Immature natural killer cell (primary cell): Measurements from ENCODE around the gene EHBP1. TPM values are rescaled to one million over a fixed set of nuclear protein-coding genes. Genes with fewer than 3 reads are reported as not detected.
"Not testable (repeated sequence)": the region's sequence is repeated elsewhere in the genome, so short reads cannot be mapped to it uniquely, and the experiment has no call there.

Experiments
- DNase-seq, 3 donors: peaks; one replicate each; pipeline ENCODE4 v3.0.0; 2022; ENCODE audit warnings: mixed read lengths in 1 of 3
- H3K27ac Mint-ChIP-seq, 6 donors: one replicate each; pipeline ENCODE4 v1.8.0; 2020; ENCODE audit warnings: mixed read lengths in 6 of 6, mild to moderate bottlenecking in 5 of 6, inconsistent platforms in 4 of 6, moderate library complexity in 3 of 6
- H3K27me3 Mint-ChIP-seq, 3 donors: one replicate each; pipeline ENCODE4 v1.8.0; 2020 to 2021; ENCODE audit warnings: low read depth in 3 of 3, mild to moderate bottlenecking in 3 of 3, mixed read lengths in 3 of 3, moderate library complexity in 3 of 3, inconsistent platforms in 1 of 3
- H3K36me3 Mint-ChIP-seq, 3 donors: one replicate each; pipeline ENCODE4 v1.8.0; 2020; ENCODE audit warnings: mixed read lengths in 3 of 3, inconsistent platforms in 2 of 3, mild to moderate bottlenecking in 2 of 3
- H3K4me1 Mint-ChIP-seq, 2 donors: one replicate each; pipeline ENCODE4 v1.8.0; 2020; ENCODE audit warnings: inconsistent platforms in 2 of 2, mild to moderate bottlenecking in 2 of 2, mixed read lengths in 2 of 2, moderate library complexity in 1 of 2
- H3K4me3 Mint-ChIP-seq, 5 donors: one replicate each; pipeline ENCODE4 v1.8.0; 2020; ENCODE audit warnings: mild to moderate bottlenecking in 5 of 5, mixed read lengths in 5 of 5, inconsistent platforms in 3 of 5, moderate library complexity in 3 of 5
- H3K9me3 Mint-ChIP-seq, 6 donors: one replicate each; pipeline ENCODE4 v1.8.0; 2020; ENCODE audit warnings: mild to moderate bottlenecking in 6 of 6, mixed read lengths in 6 of 6, inconsistent platforms in 4 of 6, moderate library complexity in 3 of 6
- polyA plus RNA-seq, 3 donors: library from polyadenylated mRNA; unstranded; fragments of 300-500 nt; fragmentation: Illumina TruSeq; gene quantifications; one replicate each; pipeline ENCODE4 v1.2.3, GENCODE V29; 2021

Gene EHBP1
- polyA plus RNA-seq, 3 donors from 2014 or later = 6.9 to 23.5 (median 9.0) TPM

GRCh38 chr2:62749111-62749510 lies 43.6 kb downstream of the EHBP1 start:
- H3K36me3 Mint-ChIP-seq = peaks cover 7 to 10% (median 10%) of the 10 kb centered on the region in 3 donors
- H3K4me3 Mint-ChIP-seq = not testable (repeated sequence)

GRCh38 chr2:62757029-62757428 lies 51.5 kb downstream of the EHBP1 start:
- no peak for DNase-seq
- Mint-ChIP-seq H3K9me3 (no peaks in the 10 kb centered on the region), H3K27me3 (peaks cover 0 to 2% (median 0%) of the 10 kb centered on the region in 3 donors), H3K4me1 (peaks cover 7 to 12% of the 10 kb centered on the region in 2 donors), H3K36me3 (peaks cover 0 to 10% (median 9%) of the 10 kb centered on the region in 3 donors), H3K4me3 (no peak overlapping the region), H3K27ac (no peak overlapping the region)

More at GRCh38 chr2:62749111-62749510, 43.6 kb downstream of the EHBP1 start:
- H3K27me3 Mint-ChIP-seq, DNase-seq, H3K27ac Mint-ChIP-seq, H3K9me3 Mint-ChIP-seq: not testable (repeated sequence)
- H3K4me1 Mint-ChIP-seq = peaks cover 0 to 13% of the 10 kb centered on the region in 2 donors

GRCh38 chr2:62760026-62760425 lies 54.5 kb downstream of the EHBP1 start:
- Mint-ChIP-seq H3K27ac (no peak overlapping the region), H3K27me3 (peaks cover 0 to 2% (median 1%) of the 10 kb centered on the region in 3 donors), H3K4me1 (peaks cover 2 to 5% of the 10 kb centered on the region in 2 donors), H3K4me3 (no peak overlapping the region), H3K9me3 (no peaks in the 10 kb centered on the region), H3K36me3 (peaks cover 0 to 9% (median 4%) of the 10 kb centered on the region in 3 donors)
- DNase-seq = no peak

- no peak overlapping the region for H3K27ac Mint-ChIP-seq
- no peak for DNase-seq
Observed at GRCh38 chr2:62760555-62760954, 55.0 kb downstream of the EHBP1 start.

GRCh38 chr2:62765619-62766376 lies 60.3 kb downstream of the EHBP1 start:
- Mint-ChIP-seq H3K4me1 (no peaks in the 10 kb centered on the region), H3K9me3 (no peaks in the 10 kb centered on the region), H3K27me3 (peaks cover 0 to 2% (median 1%) of the 10 kb centered on the region in 3 donors), H3K27ac (no peak overlapping the region), H3K4me3 (no peak overlapping the region), H3K36me3 (peaks cover 0 to 18% (median 0%) of the 10 kb centered on the region in 3 donors)
- no peak for DNase-seq

More at GRCh38 chr2:62760555-62760954, 55.0 kb downstream of the EHBP1 start:
- Mint-ChIP-seq H3K4me3 (no peak overlapping the region), H3K27me3 (peaks cover 0 to 2% (median 1%) of the 10 kb centered on the region in 3 donors), H3K36me3 (peaks cover 0 to 9% (median 0%) of the 10 kb centered on the region in 3 donors), H3K4me1 (no peaks in the 10 kb centered on the region), H3K9me3 (no peaks in the 10 kb centered on the region)

- Mint-ChIP-seq H3K4me1 (no peaks in the 10 kb centered on the region), H3K27me3 (peaks cover 0 to 1% (median 0%) of the 10 kb centered on the region in 3 donors), H3K36me3 (peaks cover 0 to 12% (median 0%) of the 10 kb centered on the region in 3 donors), H3K27ac (no peak overlapping the region), H3K4me3 (no peak overlapping the region), H3K9me3 (no peaks in the 10 kb centered on the region)
- DNase-seq = no peak
Observed at GRCh38 chr2:62768615-62769014, 63.1 kb downstream of the EHBP1 start.

- no peak overlapping the region for H3K27ac Mint-ChIP-seq
- H3K4me3 Mint-ChIP-seq = no peak overlapping the region
- no peaks in the 10 kb centered on the region for H3K9me3 Mint-ChIP-seq
- H3K36me3 Mint-ChIP-seq = peaks cover 0 to 12% (median 0%) of the 10 kb centered on the region in 3 donors
- H3K4me1 Mint-ChIP-seq = no peaks in the 10 kb centered on the region
- no peaks in the 10 kb centered on the region for H3K27me3 Mint-ChIP-seq
- DNase-seq = no peak
Observed at GRCh38 chr2:62770629-62771028, 65.1 kb downstream of the EHBP1 start.

- peaks cover 0 to 6% (median 0%) of the 10 kb centered on the region in 3 donors for H3K36me3 Mint-ChIP-seq
- H3K4me3 Mint-ChIP-seq = no peak overlapping the region
- no peak overlapping the region for H3K27ac Mint-ChIP-seq
- peak; percentile 32 to 40 (median 32) for DNase-seq
- H3K4me1 Mint-ChIP-seq = no peaks in the 10 kb centered on the region
- no peaks in the 10 kb centered on the region for H3K9me3 Mint-ChIP-seq
- no peaks in the 10 kb centered on the region for H3K27me3 Mint-ChIP-seq
Observed at GRCh38 chr2:62774555-62775366, 69.2 kb downstream of the EHBP1 start.

- no peaks in the 10 kb centered on the region for H3K27me3 Mint-ChIP-seq
- H3K9me3 Mint-ChIP-seq = no peaks in the 10 kb centered on the region
- H3K36me3 Mint-ChIP-seq = peaks cover 0 to under 1% (median 0%) of the 10 kb centered on the region in 3 donors
- DNase-seq = no peak
- H3K27ac Mint-ChIP-seq = no peak overlapping the region
- H3K4me3 Mint-ChIP-seq = no peak overlapping the region
- H3K4me1 Mint-ChIP-seq = no peaks in the 10 kb centered on the region
Observed at GRCh38 chr2:62775367-62775668, 69.8 kb downstream of the EHBP1 start.

GRCh38 chr2:62783679-62784078 lies 78.2 kb downstream of the EHBP1 start:
- Mint-ChIP-seq H3K4me1 (peaks cover under 1 to 2% of the 10 kb centered on the region in 2 donors), H3K27ac (no peak overlapping the region)

GRCh38 chr2:62784341-62784740 lies 78.8 kb downstream of the EHBP1 start:
- Mint-ChIP-seq H3K36me3 (peaks cover 0 to 5% (median 0%) of the 10 kb centered on the region in 3 donors), H3K27me3 (peaks cover 0 to 3% (median 0%) of the 10 kb centered on the region in 3 donors), H3K9me3 (no peaks in the 10 kb centered on the region), H3K4me1 (peaks cover 6 to 8% of the 10 kb centered on the region in 2 donors), H3K4me3 (no peak overlapping the region), H3K27ac (no peak overlapping the region)
- no peak for DNase-seq

More at GRCh38 chr2:62783679-62784078, 78.2 kb downstream of the EHBP1 start:
- no peak for DNase-seq
- H3K27me3 Mint-ChIP-seq = peaks cover 0 to 3% (median 0%) of the 10 kb centered on the region in 3 donors
- H3K36me3 Mint-ChIP-seq = peaks cover 0 to 5% (median 0%) of the 10 kb centered on the region in 3 donors
- H3K9me3 Mint-ChIP-seq = no peaks in the 10 kb centered on the region
- H3K4me3 Mint-ChIP-seq = no peak overlapping the region

- Mint-ChIP-seq H3K4me1 (peaks cover 11 to 16% of the 10 kb centered on the region in 2 donors), H3K27me3 (peaks cover 0 to 3% (median 0%) of the 10 kb centered on the region in 3 donors), H3K9me3 (no peaks in the 10 kb centered on the region), H3K36me3 (peaks cover 0 to 5% (median 0%) of the 10 kb centered on the region in 3 donors), H3K4me3 (no peak overlapping the region), H3K27ac (no peak overlapping the region)
- no peak for DNase-seq
Observed at GRCh38 chr2:62785216-62785615, 79.7 kb downstream of the EHBP1 start.

- H3K9me3 Mint-ChIP-seq = no peaks in the 10 kb centered on the region
- H3K4me1 Mint-ChIP-seq = peaks cover 11 to 16% of the 10 kb centered on the region in 2 donors
- peaks cover 0 to 5% (median 0%) of the 10 kb centered on the region in 3 donors for H3K36me3 Mint-ChIP-seq
- no peak for DNase-seq
- peaks cover 0 to 3% (median 0%) of the 10 kb centered on the region in 3 donors for H3K27me3 Mint-ChIP-seq
- H3K27ac Mint-ChIP-seq = no peak overlapping the region
- no peak overlapping the region for H3K4me3 Mint-ChIP-seq
Observed at GRCh38 chr2:62785810-62786597, 80.5 kb downstream of the EHBP1 start.
